Lung microvascular endothelial cell (primary cell): ENCODE data around the gene PRSS38. TPM values are rescaled to one million over a fixed set of nuclear protein-coding genes. Genes with fewer than 3 reads are reported as not detected.

Experiments used
- DNase-seq, 2 donors: peaks; one replicate each; pipeline versions ENCODE4 v3.0.0 to v3.0.0-alpha.2; 2010; ENCODE audit warnings: low read depth in 2 of 2
- total RNA-seq: library from RNA; depleted of rRNA; stranded (reverse); fragments of >200 nt; gene quantifications from 2 replicates; pipeline ENCODE4 v1.2.1, GENCODE V29; 2014

The PRSS38 gene
- total RNA-seq, 1 donor from 2014 or later = not detected

DNA sequence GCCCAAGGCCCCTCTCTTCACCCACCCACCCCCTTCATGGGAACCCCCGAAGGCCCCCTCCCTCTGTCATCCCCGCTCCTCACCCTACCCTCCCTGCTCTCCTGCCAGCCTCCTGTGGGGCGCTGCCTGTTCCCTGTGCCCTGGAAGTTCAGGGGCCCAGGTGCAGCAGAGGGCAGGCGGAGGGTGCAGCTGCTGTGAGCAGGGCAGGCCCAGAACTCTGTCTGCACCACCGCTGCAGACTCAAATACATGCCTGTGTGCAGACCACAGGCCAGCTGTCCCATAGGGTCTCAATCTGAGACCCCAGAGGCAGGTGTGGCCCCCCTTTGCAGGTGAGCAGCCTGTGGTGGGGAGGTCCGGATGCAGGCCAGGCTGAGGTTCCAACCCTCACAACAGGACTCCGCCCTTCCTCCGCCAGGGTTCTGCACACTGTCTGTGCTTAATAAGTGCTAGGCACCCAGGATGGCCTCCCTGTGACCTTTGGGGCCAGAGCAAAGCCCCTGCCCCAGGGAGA is 69.7 kb downstream of the PRSS38 start:
- peak in 1 of 2 donors; percentile 0 for DNase-seq

DNA sequence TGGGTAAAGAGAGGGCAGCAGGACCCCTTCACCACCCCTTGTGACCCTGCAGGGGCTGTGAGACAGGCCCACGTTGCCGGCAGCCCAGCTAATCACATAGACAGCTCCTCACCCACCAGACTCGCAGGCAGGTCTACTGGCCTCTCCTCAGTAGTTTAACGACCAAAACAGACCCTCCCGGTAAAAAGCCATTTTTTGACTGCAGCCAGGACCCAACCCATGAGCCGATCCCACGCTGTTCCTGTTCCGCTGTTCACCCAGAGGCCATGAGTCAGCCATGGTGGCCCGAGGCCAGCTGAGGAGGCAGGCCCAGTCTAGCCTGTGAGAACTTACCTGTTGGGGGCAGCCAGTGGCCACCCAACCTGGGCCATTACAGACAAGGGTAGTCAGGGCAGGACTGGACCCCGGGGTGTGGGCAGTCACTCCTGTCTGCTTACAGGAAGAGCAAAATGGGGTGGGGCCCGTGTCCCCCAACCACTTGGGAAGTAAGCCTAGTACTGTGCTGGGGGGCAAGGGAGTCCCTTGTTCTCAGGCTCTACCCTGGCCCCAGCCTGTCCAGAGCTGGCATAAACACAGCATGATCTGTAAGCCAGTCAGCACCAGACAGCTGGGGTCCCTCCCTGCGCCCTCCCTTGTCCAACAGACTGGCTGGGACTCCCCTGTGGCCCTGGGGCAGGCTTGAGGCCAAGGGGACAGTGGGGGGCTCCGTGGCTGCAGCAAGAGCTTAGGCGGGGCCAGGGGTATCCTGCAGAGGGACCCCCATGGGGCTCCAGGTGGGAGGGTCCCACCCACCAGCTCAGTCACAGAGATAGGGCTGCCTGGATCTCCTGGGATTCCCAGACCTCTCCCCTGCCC is 70.4 kb downstream of the PRSS38 start:
- peak; percentile 35 to 42 for DNase-seq

- no peak for DNase-seq
Measured at GRCh38 chr1:227886503-227886961, 71.1 kb downstream of the PRSS38 start.

DNA sequence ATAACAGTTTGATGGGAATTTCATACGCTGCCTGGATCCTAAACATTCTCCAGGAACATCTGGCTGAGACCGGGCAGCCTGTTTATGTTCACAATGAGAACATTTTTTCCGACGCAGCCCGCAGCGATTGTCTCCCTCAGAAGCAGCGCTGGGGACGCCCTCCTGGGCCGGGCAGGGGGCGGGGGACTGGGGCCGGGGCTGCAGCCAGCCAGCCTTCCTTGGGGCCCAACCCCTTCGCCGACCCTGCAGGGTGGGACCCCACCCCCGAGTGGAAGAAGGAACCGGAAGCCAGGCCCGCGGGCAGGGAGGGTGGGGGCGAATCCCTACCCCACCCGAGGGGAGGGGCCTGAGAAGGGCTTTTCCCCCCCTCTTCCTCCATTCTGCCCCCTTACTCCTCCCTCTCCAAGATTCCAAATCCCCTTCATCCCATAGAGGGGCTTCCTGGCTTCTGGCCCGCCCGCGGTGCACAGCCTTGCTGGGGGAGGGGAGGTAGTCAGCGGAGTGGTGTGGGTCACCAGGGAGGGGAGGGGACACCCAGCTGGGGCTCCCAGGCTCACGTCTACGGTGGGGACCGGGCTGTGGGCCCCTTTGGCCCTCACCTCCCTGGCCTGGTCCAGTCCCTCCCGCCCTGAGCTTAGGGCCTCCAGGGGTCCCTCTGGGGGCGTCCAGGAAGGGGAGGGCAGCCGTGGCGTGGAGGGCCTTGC is 71.7 kb downstream of the PRSS38 start:
- DNase-seq = peak; percentile 39 to 74

DNA sequence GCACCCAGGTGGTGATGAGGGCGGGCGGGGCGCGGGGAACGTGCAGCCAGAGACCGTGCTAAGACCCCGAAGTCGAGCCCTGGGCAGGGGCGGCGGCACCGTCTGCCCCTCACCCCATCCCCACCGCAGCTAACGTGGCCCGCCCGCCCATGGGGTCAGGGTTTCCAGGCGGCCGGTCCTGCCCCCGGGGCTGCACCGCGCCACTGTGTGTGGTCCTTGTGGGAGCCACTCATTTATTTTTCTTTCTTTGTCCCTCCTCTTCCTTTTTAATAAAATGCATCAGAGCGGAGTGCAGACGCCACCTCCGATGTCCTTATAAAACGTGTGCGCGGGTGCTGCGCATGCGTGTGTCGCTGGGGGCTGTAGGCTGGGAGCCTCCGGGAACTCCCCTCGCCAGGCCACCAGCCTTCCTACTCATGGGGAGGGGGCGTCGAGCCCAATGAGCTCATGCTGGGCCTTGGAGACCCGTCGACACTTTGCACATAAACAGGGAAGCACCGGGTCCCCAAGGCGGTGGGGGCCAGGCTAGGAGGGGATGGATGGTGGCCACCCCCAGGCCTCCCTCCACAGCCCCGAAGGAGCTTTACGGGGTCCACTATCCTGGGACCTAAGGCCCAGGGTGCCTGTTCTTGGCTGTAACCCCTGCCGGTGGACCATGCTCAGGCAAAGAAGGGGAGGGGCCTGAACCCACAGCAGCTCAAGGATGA is 72.4 kb downstream of the PRSS38 start:
- DNase-seq = peak in 1 of 2 donors; percentile 68

- no peak for DNase-seq
Measured at GRCh38 chr1:227888404-227889046, 73.0 kb downstream of the PRSS38 start.

GRCh38 chr1:227889047-227889862 is 73.8 kb downstream of the PRSS38 start:
- no peak for DNase-seq

DNA sequence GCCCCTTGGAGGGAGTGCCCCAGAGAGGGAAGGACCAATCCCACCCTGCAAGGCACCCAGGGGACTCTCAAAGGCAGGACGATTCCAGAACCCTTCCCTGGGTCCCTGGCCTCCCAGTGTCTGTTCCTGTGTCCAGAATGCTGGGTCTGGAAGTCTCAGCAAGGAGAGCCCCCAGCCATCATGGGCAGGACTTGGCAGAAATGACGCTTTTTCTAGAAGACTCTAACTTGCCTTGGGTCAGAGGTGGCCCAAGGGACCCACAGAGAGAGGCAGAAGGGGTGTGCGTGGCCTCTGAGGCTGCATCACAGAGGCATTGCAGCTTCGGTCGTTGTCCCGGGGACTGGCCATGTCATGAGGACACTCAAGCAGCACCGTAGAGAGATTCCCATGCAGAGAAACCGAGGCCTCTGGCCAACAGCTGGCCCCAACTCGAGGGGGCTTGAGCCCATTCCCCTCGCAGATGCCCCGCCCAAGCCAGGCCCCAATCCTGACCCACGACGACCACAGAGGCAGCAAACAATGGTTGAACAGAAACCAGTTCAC is 74.5 kb downstream of the PRSS38 start:
- no peak for DNase-seq

DNA sequence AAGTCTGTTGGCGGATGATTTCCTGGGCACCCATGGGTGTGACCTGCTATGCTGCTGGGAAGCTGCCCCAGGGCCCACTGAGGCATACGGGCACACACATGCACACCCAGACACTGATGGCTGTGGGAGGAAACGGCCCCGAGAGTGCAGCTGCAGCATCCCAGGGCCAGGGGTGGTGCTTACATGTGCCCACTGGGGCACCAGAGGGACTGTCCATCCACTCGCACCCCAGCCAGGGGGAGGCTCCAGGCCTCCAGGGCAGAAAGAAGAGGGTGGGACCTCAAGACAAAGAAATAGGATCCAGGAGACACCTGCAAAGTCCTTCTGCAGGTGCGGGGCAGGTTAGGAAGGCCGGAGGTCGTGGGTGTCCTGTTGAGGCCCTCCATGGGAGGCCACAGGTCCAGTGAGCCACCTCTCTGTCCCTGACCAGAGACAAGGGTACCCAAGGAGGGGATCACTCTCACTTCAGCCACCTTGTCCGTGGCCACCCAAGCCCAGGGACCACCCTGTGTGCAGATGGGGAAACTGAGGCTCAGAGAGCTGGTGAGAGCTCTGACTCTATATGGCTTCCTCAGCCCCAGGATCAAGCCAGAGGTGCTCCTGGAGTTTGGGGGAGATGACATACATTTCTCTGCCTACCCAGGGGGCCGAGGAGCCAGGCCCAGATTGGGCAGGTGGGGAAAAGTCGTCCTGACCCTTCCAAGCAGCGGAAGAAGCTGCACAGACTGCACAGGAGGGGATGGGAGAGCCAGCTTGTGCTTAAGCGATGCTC is 75.2 kb downstream of the PRSS38 start:
- DNase-seq = no peak

DNA sequence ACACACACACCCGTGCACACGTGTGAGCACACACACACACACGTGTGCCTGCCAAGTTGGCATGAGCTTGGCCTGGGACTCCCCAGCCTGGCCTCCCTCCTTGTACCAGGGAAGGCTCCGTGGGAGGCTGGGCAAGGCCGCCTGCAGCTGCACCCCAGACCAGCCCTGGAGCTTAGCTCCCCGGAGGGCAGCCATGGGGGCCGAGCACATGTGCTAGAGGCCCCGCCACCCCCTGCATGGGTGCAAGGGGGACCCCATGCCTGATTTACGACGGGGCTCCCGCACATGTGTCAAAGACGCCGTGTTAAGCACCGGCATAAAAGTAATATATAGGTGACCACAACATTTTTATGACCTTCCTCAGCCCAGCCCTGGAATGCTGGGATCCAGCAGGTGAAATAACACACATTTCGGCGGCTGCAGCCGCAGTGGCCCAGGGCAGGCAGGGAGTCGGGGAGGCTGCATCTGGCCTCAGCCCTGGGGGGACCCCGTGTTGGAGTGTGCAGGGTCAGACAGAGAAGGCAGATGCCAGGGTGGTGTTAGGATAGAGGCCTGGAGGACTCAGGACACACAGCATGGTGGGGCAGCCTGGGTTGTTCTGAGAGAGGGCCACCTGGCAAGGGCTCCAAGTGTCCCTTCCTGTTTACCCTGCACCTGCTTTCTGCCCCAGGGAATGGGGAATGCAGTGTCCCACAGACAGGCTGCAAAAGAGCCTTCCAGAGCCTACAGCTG is 75.9 kb downstream of the PRSS38 start:
- DNase-seq = no peak

DNA sequence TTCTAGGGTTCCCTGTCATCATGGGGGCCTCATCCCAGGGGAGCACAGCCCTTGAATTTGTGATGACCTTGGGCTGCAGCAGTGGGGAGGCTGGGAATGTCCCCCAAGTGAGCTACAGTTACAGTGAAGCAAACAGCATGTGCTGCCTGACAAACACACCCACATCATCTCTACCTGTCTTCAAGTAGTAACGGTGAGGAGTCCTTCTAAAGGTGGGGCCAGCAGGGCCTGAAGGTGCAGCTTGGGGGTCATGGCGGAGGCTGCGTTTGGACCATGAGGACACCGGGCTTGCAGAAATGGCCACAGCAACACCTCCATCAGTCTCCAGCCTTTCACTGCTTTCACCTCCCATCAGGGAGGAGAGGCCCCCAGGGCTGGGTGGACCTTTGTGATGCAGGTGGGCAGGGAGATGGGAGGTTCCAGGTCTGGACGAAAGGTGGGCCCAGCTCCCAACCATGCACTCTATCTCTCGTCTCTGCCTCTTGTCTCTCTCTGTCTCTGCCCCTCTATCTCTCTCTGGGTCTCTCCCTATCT is 76.5 kb downstream of the PRSS38 start:
- DNase-seq = no peak

- no peak for DNase-seq
Measured at GRCh38 chr1:227892489-227893299, 77.2 kb downstream of the PRSS38 start.

GRCh38 chr1:227893300-227893948 is 77.9 kb downstream of the PRSS38 start:
- DNase-seq = no peak

- DNase-seq = no peak
Measured at GRCh38 chr1:227893949-227894721, 78.7 kb downstream of the PRSS38 start.

- DNase-seq = no peak
Measured at GRCh38 chr1:227894831-227895451, 79.5 kb downstream of the PRSS38 start.
